ENCODE measurements around the gene IGSF22.

IGSF22 gene

GRCh38 chr11:18704045-18704645 is 21.8 kb downstream of the IGSF22 start:
- in situ Hi-C loops (cut with HindIII; ENCODE audit: low pct_ligation_motif_present, low sequenced_read_pairs): no loop called here
- no peak overlapping the region for H3K4me3 ChIP-seq (ENCODE audit: low read depth, low read length)
- no peak for DNase-seq
- H3K36me3 ChIP-seq (replicated peaks): no peaks in the 10 kb centered on the region
- TF ChIP-seq CTCF (IDR thresholded peaks at IDR 0.05; ENCODE audit: low read depth, low read length, missing control alignments): no peak
- peaks cover 2% of the 10 kb centered on the region for H3K27me3 ChIP-seq (replicated peaks)
- H3K27ac ChIP-seq: no peak overlapping the region

- no peak overlapping the region for H3K27ac ChIP-seq
- in situ Hi-C loops (cut with HindIII; ENCODE audit: low pct_ligation_motif_present, low sequenced_read_pairs): no loop called here
- H3K4me3 ChIP-seq (ENCODE audit: low read depth, low read length): no peak overlapping the region
- no peak for TF ChIP-seq CTCF (IDR thresholded peaks at IDR 0.05; ENCODE audit: low read depth, low read length, missing control alignments)
- no peak for DNase-seq
- H3K36me3 ChIP-seq (replicated peaks): no peaks in the 10 kb centered on the region
- peaks cover 2% of the 10 kb centered on the region for H3K27me3 ChIP-seq (replicated peaks)
Measured at GRCh38 chr11:18703001-18703763, 22.8 kb downstream of the IGSF22 start.

- in situ Hi-C loops (cut with HindIII; ENCODE audit: low pct_ligation_motif_present, low sequenced_read_pairs): no loop called here
- no peak overlapping the region for H3K4me3 ChIP-seq (ENCODE audit: low read depth, low read length)
- DNase-seq: no peak
- H3K36me3 ChIP-seq (replicated peaks): no peaks in the 10 kb centered on the region
- no peak for TF ChIP-seq CTCF (IDR thresholded peaks at IDR 0.05; ENCODE audit: low read depth, low read length, missing control alignments)
- peaks cover 2% of the 10 kb centered on the region for H3K27me3 ChIP-seq (replicated peaks)
- H3K27ac ChIP-seq: no peak overlapping the region
Measured at GRCh38 chr11:18701614-18702216, 24.3 kb downstream of the IGSF22 start.

GRCh38 chr11:18700872-18701271 is 25.1 kb downstream of the IGSF22 start:
- no peaks in the 10 kb centered on the region for H3K27me3 ChIP-seq (replicated peaks)
- no peak overlapping the region for H3K27ac ChIP-seq
- in situ Hi-C loops (cut with HindIII; ENCODE audit: low pct_ligation_motif_present, low sequenced_read_pairs): no loop called here
- H3K36me3 ChIP-seq (replicated peaks): no peaks in the 10 kb centered on the region
- H3K4me3 ChIP-seq (ENCODE audit: low read depth, low read length): no peak overlapping the region
- TF ChIP-seq CTCF (IDR thresholded peaks at IDR 0.05; ENCODE audit: low read depth, low read length, missing control alignments): no peak
- no peak for DNase-seq

- Histone ChIP-seq H3K27ac (no peak overlapping the region), H3K27me3 (replicated peaks) (no peaks in the 10 kb centered on the region), H3K36me3 (replicated peaks) (no peaks in the 10 kb centered on the region), H3K4me3 (ENCODE audit: low read depth, low read length) (no peak overlapping the region)
- TF ChIP-seq CTCF (IDR thresholded peaks at IDR 0.05; ENCODE audit: low read depth, low read length, missing control alignments): no peak
- in situ Hi-C loops (cut with HindIII; ENCODE audit: low pct_ligation_motif_present, low sequenced_read_pairs): no loop called here
- no peak for DNase-seq
Measured at GRCh38 chr11:18700375-18700774, 25.6 kb downstream of the IGSF22 start.
